ENCODE measurements around the gene CENPP.

The CENPP gene

GRCh38 chr9:92535940-92536850 is 210.4 kb downstream of the CENPP start, which contains the start of gene ECM2:
TSS of gene ECM2 (minus strand) at chr9:92535990. CDS start at chr9:92522866, 13,124 bp downstream.
- H3K4me3 ChIP-seq, result peak within 1 kb of the TSS; percentile 64
- peak within 1 kb of the TSS; percentile 71 to 82 for H3K27ac ChIP-seq
- DNase-seq (ENCODE audit: low spot score), result no peak
- no peak for TF ChIP-seq CTCF (IDR thresholded peaks at IDR 0.05)

GRCh38 chr9:92538541-92538940 is 212.8 kb downstream of the CENPP start:
- no peak overlapping the region for H3K4me3 ChIP-seq
- no peak for DNase-seq (ENCODE audit: low spot score)
- TF ChIP-seq CTCF (IDR thresholded peaks at IDR 0.05), result no peak
- H3K27ac ChIP-seq, result no peak overlapping the region

- Histone ChIP-seq H3K4me3 (no peak overlapping the region), H3K27ac (no peak overlapping the region)
- DNase-seq (ENCODE audit: low spot score), result no peak
- TF ChIP-seq CTCF (IDR thresholded peaks at IDR 0.05), result no peak
Measured at GRCh38 chr9:92543972-92544371, 218.2 kb downstream of the CENPP start.

- H3K4me3 ChIP-seq, result no peak overlapping the region
- DNase-seq (ENCODE audit: low spot score), result no peak
- H3K27ac ChIP-seq, result no peak overlapping the region
- TF ChIP-seq CTCF (IDR thresholded peaks at IDR 0.05), result no peak
Measured at GRCh38 chr9:92545002-92545510, 219.3 kb downstream of the CENPP start.

GRCh38 chr9:92547356-92547755 is 221.6 kb downstream of the CENPP start:
- Histone ChIP-seq H3K27ac (no peak overlapping the region), H3K4me3 (no peak overlapping the region)
- TF ChIP-seq CTCF (IDR thresholded peaks at IDR 0.05), result no peak
- DNase-seq (ENCODE audit: low spot score), result no peak

GRCh38 chr9:92550765-92551164 is 225.0 kb downstream of the CENPP start:
- DNase-seq (ENCODE audit: low spot score), result no peak
- no peak overlapping the region for H3K4me3 ChIP-seq
- TF ChIP-seq CTCF (IDR thresholded peaks at IDR 0.05), result no peak
- no peak overlapping the region for H3K27ac ChIP-seq

Data from coronary artery (tissue), 2 donors.